HG03108 (cell line): ENCODE results near the gene ERN1.
"Not testable (repeated sequence)": the region's sequence is repeated elsewhere in the genome, so short reads cannot be mapped to it uniquely, and the experiment has no call there.

ENCODE experiments used
- ATAC-seq: cut with Tn5 transposase; IDR thresholded peaks from one replicate; pipeline ENCODE4 v1.9.1; 2021; ENCODE audit warnings: moderate library complexity; ENCODE audit not compliant: unreplicated experiment

The ERN1 gene

DNA sequence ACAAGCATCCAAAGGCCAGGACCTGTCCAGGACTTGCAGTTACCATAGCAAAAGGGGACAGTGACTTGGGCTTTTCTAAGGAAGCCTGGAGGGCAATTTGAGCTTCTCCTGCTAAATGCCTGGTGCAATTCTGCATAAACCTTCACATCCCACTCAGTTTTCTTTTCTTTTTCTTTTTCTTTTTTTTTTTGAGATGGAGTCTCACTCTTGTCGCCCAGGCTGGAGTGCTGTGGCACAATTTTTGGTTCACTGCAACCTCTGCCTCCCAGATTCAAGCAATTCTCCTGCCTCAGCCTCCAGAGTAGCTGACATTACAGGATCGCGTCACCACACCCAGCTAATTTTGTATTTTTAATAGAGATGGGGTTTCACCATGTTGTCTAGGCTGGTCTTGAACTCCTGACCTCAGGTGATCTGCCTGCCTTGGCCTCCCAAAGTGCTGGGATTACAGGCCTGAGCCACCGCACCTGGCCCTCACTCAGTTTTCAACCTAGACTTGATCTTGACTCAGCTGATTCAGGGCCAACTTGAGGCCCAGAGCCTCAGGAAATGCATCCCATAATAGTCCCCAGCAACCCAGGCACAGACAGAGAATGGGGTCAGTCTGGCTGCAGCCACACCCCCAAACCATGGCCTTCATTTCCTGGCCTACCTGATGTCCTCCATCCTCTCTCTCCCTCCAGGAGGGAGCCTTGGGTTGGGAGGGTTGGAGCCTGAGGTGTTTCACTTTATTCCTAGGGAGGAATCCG, 122.7 kb downstream of the ERN1 start:
- ATAC-seq: not testable (repeated sequence)

- no peak for ATAC-seq
Measured at GRCh38 chr17:64006361-64007088, 123.4 kb downstream of the ERN1 start.

- no peak for ATAC-seq
Measured at GRCh38 chr17:64005734-64006167, 124.2 kb downstream of the ERN1 start.

DNA sequence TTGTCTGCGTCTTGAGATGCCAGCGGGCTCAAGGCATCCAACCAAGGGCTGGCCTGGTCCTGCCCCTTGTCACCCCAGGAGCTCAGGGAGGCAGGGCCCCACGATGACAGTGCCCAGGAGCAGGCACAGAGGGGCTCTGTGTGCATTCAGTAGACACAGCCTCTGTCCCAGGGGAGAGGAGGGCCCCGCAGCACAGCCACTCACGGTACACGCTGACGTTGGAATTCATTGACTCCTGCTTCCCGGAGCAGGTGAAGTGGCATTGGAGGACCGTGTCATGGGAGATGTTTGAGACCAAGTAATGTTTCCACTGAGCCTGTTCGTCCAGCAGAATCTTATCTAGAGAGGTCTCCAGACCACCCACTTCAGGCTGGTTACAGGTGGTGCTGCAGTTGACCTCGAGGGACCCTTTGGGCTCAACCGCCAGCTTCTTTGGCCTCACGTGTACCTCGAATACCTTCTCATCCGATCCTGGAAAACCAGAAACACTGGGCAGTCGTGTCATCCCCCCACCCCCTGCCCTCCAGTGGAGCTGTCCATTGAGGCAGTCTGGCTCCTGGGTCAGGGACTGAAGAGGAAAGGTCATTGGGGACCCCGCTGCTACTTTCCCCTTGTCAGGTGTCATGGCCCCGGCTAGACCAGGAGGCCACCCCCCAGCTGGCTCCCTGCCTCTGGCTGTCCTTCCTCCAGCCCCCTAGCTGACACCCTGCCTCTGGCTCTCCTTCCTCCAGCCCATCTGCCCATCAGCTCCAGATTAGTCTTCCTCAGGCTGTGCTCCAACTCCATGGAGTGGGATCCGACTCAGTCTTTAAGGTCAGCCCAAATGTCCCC, 124.8 kb downstream of the ERN1 start:
- ATAC-seq: no peak

- no peak for ATAC-seq
Measured at GRCh38 chr17:64004218-64004770, 125.7 kb downstream of the ERN1 start.

DNA sequence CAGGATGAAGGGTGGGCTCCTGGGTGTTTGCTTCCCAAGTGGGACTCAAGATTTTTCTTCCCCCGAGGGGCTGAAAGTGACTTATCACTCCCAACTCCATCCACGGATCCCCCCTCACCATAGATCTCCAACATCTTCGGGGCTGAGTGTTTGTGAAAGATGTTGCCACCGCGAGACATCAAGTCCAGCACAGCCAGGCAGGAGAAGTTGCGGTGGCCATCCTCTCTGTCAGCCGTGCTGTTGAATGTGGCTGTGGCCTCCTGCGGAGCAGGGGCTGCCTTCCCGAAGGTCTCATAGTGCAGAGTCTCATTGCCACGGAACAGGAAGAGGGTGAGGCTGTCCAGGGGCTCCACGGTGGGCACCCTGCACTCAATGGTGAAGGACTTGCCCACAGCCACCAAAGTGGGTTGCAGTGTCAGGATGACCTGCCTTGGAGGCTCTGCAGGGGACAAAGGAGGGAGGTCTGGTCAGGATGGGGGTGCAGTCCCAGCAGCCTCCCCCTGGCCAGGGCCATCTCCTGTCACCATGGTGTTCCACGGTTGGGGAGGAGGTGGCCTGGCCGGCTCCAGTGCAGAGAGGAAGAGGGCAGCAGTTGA, 126.3 kb downstream of the ERN1 start:
- no peak for ATAC-seq

DNA sequence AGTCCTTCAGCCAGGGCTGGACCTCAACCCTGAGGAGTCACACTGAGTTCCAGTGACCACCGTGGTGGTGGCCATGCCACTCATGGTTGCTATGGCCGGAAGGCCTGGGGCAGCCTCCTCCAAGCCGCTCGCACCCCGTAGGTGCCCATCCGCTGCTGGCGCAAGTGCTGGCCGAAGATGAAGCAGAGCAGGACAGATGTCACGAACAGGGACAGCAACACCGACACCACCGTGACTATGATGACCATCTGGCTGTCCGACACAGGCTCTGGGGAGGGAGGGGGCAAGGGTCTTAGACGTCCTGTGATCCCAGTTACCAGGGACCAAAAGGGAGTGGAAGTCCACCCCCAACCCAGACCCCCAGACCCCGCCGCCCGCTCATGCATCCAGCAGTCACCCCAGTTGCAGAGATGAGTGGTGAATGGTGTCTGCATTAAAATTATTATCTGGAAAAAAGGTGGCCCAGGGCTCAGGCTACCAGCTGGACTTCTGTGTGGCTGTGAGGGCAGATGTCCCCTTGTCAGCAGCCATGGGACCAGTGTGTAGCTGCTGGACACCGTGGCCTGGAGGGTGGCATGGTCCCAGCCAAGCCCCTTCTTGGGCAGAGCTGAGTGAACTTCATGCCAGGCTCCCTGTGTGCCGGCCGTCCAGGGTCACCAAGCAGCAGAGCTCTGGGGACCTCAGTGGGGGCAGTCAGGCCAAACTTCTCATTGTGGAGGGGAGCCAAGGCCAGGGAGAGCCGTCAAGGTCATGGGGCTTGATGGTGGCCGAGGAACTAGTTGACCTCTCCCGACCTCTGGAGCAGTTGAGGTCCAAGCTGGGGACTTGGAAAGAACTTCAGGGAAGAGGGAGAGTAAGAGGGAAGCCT, 127.1 kb downstream of the ERN1 start:
- no peak for ATAC-seq

DNA sequence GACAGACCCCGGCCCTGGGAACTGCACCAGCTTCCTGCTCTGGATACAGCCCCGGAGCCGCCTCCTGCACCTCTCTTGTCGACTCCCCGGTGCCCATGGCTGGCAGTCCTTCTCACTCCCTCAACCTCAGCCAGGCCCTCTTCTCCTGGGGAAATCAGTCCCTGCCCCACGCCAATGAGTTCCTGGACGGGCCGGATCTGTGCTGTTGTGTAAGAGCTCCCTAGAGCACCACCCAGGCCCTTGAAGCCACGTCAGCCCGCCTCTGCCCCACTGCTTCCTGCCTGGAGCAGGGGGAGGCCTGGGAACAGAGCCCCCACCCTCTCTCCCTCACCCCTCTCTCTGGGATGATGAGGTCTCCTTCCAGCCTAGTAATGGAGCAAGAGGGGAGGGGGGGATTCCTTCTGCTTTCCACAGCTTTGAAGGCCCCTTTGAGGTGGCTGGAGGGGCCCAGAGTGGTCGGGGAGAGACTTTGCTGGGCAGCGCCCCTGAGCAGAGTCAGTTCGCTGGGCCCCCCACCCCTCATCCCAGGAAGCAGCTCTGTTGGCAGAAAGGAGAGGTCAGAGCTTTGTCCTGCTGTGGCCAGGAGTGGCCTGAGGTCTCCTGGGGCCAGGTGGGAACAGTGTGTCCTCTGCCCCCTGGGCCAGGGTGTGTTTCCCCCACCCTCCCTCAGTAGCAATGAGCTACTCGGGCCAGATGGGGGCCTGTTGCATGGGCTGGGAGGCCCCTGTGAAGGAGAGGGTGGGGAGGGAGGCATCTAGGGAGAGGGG, 128.0 kb downstream of the ERN1 start:
- no peak for ATAC-seq

GRCh38 chr17:64001091-64001579, 128.8 kb downstream of the ERN1 start:
- no peak for ATAC-seq

- ATAC-seq: no peak
Measured at GRCh38 chr17:63999680-64000531, 130.0 kb downstream of the ERN1 start.

GRCh38 chr17:63998721-63999679, 130.9 kb downstream of the ERN1 start:
- ATAC-seq: no peak

DNA sequence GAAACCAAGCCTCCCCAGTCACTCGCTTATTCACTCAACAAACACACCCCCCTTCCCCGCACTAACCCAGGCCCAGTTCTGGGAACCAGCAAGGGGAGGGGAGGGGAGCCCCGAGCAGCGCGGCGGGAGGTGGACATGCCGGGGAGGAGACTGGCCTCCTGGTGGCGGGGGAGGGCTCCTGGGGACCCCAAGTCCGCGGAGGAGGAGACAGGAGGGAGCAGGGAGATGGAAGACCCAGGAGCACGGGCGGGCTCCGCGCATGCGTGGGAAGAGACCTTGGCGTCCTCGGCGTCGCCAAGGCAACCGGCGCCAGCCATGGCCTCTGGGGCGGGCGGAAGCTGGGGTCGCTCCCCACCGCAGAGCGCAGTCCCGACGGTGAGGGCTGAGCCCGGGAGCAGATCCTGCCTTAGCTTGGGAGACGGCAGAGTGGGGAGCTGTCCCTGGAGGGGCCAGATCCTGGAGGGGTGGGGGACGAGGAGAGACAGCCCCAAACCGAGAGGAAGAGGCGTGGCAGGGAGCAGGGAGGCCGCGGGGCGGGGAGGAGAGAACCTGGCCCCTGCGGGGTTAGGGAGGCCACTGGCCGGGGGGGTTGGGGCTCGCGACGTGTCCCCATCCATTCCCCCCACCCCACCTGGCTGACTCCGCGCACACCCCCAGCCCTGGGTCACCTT, 131.8 kb downstream of the ERN1 start, which contains the start of gene PRR29:
TSS of gene PRR29 (plus strand) at position 302 of the 671 bp plus-strand sequence. CDS start at position 316, 14 bp downstream.
- no peak for ATAC-seq

- no peak for ATAC-seq
Measured at GRCh38 chr17:63997341-63998048, 132.4 kb downstream of the ERN1 start.

GRCh38 chr17:63996430-63997182, 133.3 kb downstream of the ERN1 start:
- no peak for ATAC-seq

DNA sequence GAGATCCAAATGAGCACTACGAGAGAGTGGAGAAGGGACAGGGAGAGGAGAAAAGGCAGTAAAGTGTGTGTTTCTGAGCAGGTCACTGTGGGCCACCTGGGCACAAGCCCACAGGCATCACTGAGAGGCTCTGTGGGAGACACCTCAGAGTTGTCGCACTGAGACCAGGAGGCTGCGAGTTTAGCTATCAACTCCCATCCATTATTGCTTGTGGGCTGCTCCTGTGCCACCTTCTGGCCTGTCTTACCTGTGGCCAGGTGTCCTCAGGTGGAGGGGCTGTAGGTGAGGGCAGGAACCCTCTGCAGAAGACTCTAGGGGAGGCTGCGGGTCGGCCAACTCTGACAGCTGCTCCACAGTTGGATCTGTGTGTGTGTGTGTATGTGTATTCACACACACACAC, 134.3 kb downstream of the ERN1 start:
- no peak for ATAC-seq
